C4-2B (cell line): Measurements from ENCODE around the gene TRIM61.

Experiments used
- CTCF ChIP-seq: fragments of 450-650 bp; conservative IDR thresholded peaks from 2 replicates; pipeline ENCODE4 v1.5.1; 2017; ENCODE audit warnings: mild to moderate bottlenecking
- ZFX ChIP-seq: fragments of 450-650 bp; IDR thresholded peaks from 2 replicates; pipeline ENCODE4 v1.6.1; 2017

DNA sequence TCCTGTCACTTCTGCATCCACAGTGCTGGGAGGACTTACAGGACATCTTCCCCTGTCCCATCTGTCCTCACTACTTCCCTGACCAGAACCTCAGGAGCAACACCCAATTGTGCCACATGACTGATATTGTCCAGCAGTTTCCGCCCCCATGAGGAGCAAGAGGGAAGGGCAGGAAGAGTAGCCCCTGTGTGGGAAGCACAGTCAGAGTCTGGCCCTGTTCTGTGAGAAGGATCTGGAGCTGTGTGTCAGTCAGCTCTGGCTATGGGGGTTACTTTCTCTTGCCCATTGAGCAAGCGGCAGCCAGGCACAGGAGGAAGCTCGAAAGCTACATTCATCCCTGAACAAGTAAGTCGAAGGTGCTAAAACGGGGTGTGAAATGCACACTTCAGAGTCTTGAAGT is 39.5 kb upstream of the TRIM61 start:
- TF ChIP-seq CTCF (peak; percentile 27), ZFX (no peak)
